ENCODE results near the gene NPR2.

NPR2 gene

GRCh38 chr9:35836595-35836994 is 45.2 kb downstream of the NPR2 start:
- no peak overlapping the region for H3K27ac ChIP-seq (ENCODE audit: low read length)
- H3K4me1 ChIP-seq (ENCODE audit: insufficient read depth, low read length): no peaks in the 10 kb centered on the region
- H3K4me3 ChIP-seq (ENCODE audit: low read length): no peak overlapping the region
- no peaks in the 10 kb centered on the region for H3K27me3 ChIP-seq (ENCODE audit: insufficient read depth, low read length)
- H3K9ac ChIP-seq (ENCODE audit: low read depth, low read length): no peak overlapping the region
- H3K36me3 ChIP-seq (ENCODE audit: insufficient read depth, low read depth, low read length): no peaks in the 10 kb centered on the region
- H3K9me3 ChIP-seq (ENCODE audit: insufficient read depth, low read depth, low read length): no peaks in the 10 kb centered on the region

DNA sequence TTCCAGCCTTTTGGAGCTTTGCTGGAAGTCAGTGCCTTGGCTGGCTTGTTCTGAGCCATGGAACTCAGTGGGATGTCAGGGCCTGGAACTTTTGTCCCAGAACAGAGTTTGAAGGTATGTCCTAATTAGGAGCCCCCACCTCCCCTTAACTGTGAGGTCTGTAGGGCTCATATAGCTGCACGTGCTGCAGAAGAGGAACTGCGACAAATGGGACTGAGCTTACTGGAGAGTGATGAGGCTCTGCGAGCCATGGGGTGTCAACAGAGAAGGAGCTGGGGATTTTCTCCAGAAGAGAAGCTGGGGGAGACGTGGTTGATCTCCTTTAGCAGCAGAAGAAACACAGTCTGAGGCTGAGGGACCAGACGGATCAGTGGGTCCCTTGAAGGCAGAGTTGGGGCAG is 48.5 kb downstream of the NPR2 start:
- Histone ChIP-seq H3K4me3 (ENCODE audit: low read length) (no peak overlapping the region), H3K9me3 (ENCODE audit: insufficient read depth, low read depth, low read length) (no peaks in the 10 kb centered on the region), H3K9ac (ENCODE audit: low read depth, low read length) (no peak overlapping the region), H3K4me1 (ENCODE audit: insufficient read depth, low read length) (peaks cover 10% of the 10 kb centered on the region), H3K27ac (ENCODE audit: low read length) (no peak overlapping the region), H3K27me3 (ENCODE audit: insufficient read depth, low read length) (no peaks in the 10 kb centered on the region; the same call in 1 of the 2 replicates), H3K36me3 (ENCODE audit: insufficient read depth, low read depth, low read length) (no peaks in the 10 kb centered on the region)

- Histone ChIP-seq H3K36me3 (ENCODE audit: insufficient read depth, low read depth, low read length) (no peaks in the 10 kb centered on the region), H3K4me1 (ENCODE audit: insufficient read depth, low read length) (peaks cover 18% of the 10 kb centered on the region), H3K9me3 (ENCODE audit: insufficient read depth, low read depth, low read length) (no peaks in the 10 kb centered on the region), H3K27me3 (ENCODE audit: insufficient read depth, low read length) (peaks cover 10% of the 10 kb centered on the region; the same call in 1 of the 2 replicates), H3K9ac (ENCODE audit: low read depth, low read length) (no peak overlapping the region), H3K27ac (ENCODE audit: low read length) (no peak overlapping the region), H3K4me3 (ENCODE audit: low read length) (no peak overlapping the region)
These were observed 49.7 kb downstream of the NPR2 start for GRCh38 chr9:35840881-35841644.

DNA sequence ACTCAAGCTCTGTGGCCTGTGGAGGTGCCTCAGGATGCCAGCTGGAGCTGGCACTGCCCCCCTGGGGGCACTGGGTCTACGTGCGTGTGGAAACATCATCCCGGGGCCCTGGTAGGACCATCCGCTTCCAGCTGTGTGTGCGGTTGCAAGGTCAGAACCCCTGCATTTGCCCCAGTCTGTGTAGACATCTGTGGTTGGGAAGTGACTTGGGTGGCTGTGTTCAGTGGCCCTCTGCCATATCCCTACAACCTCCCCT is 50.2 kb downstream of the NPR2 start:
- Histone ChIP-seq H3K4me3 (ENCODE audit: low read length) (no peak overlapping the region), H3K9ac (ENCODE audit: low read depth, low read length) (no peak overlapping the region), H3K36me3 (ENCODE audit: insufficient read depth, low read depth, low read length) (no peaks in the 10 kb centered on the region), H3K9me3 (ENCODE audit: insufficient read depth, low read depth, low read length) (no peaks in the 10 kb centered on the region), H3K4me1 (ENCODE audit: insufficient read depth, low read length) (peaks cover 18% of the 10 kb centered on the region), H3K27me3 (ENCODE audit: insufficient read depth, low read length) (peaks cover 15% of the 10 kb centered on the region), H3K27ac (ENCODE audit: low read length) (no peak overlapping the region)

- Histone ChIP-seq H3K4me3 (ENCODE audit: low read length) (no peak overlapping the region), H3K36me3 (ENCODE audit: insufficient read depth, low read depth, low read length) (no peaks in the 10 kb centered on the region)
These were observed 50.8 kb downstream of the NPR2 start for GRCh38 chr9:35842020-35842745.

GRCh38 chr9:35842795-35843194 is 51.4 kb downstream of the NPR2 start:
- Histone ChIP-seq H3K4me3 (ENCODE audit: low read length) (no peak overlapping the region), H3K4me1 (ENCODE audit: insufficient read depth, low read length) (peaks cover 18% of the 10 kb centered on the region), H3K9ac (ENCODE audit: low read depth, low read length) (no peak overlapping the region), H3K36me3 (ENCODE audit: insufficient read depth, low read depth, low read length) (no peaks in the 10 kb centered on the region), H3K27me3 (ENCODE audit: insufficient read depth, low read length) (peaks cover 26% of the 10 kb centered on the region), H3K9me3 (ENCODE audit: insufficient read depth, low read depth, low read length) (no peaks in the 10 kb centered on the region), H3K27ac (ENCODE audit: low read length) (no peak overlapping the region)

More at GRCh38 chr9:35842020-35842745, 50.8 kb downstream of the NPR2 start:
- H3K9me3 ChIP-seq (ENCODE audit: insufficient read depth, low read depth, low read length): no peaks in the 10 kb centered on the region
- H3K27me3 ChIP-seq (ENCODE audit: insufficient read depth, low read length): peaks cover 21% of the 10 kb centered on the region
- H3K4me1 ChIP-seq (ENCODE audit: insufficient read depth, low read length): peaks cover 18% of the 10 kb centered on the region
- H3K27ac ChIP-seq (ENCODE audit: low read length): no peak overlapping the region
- H3K9ac ChIP-seq (ENCODE audit: low read depth, low read length): no peak overlapping the region

- no peak overlapping the region for H3K27ac ChIP-seq (ENCODE audit: low read length)
- H3K9ac ChIP-seq (ENCODE audit: low read depth, low read length): peak overlapping the region; percentile 47; the same call in 1 of the 2 replicates
- no peaks in the 10 kb centered on the region for H3K9me3 ChIP-seq (ENCODE audit: insufficient read depth, low read depth, low read length)
- H3K36me3 ChIP-seq (ENCODE audit: insufficient read depth, low read depth, low read length): no peaks in the 10 kb centered on the region
- H3K27me3 ChIP-seq (ENCODE audit: insufficient read depth, low read length): peaks cover 26% of the 10 kb centered on the region
- peaks cover 18% of the 10 kb centered on the region for H3K4me1 ChIP-seq (ENCODE audit: insufficient read depth, low read length)
- peak overlapping the region; percentile 76; the same call in 1 of the 2 replicates for H3K4me3 ChIP-seq (ENCODE audit: low read length)
These were observed 53.4 kb downstream of the NPR2 start for GRCh38 chr9:35844628-35845270.

GRCh38 chr9:35845824-35846771 is 54.7 kb downstream of the NPR2 start:
- Histone ChIP-seq H3K9ac (ENCODE audit: low read depth, low read length) (peak overlapping the region; percentile 47; the same call in 1 of the 2 replicates), H3K27ac (ENCODE audit: low read length) (no peak overlapping the region), H3K9me3 (ENCODE audit: insufficient read depth, low read depth, low read length) (no peaks in the 10 kb centered on the region), H3K36me3 (ENCODE audit: insufficient read depth, low read depth, low read length) (no peaks in the 10 kb centered on the region), H3K27me3 (ENCODE audit: insufficient read depth, low read length) (peaks cover 26% of the 10 kb centered on the region), H3K4me1 (ENCODE audit: insufficient read depth, low read length) (peaks cover 18% of the 10 kb centered on the region), H3K4me3 (ENCODE audit: low read length) (peak overlapping the region; percentile 76)

GRCh38 chr9:35847792-35848572 is 56.6 kb downstream of the NPR2 start:
- Histone ChIP-seq H3K4me3 (ENCODE audit: low read length) (no peak overlapping the region), H3K4me1 (ENCODE audit: insufficient read depth, low read length) (peaks cover 18% of the 10 kb centered on the region), H3K9me3 (ENCODE audit: insufficient read depth, low read depth, low read length) (no peaks in the 10 kb centered on the region), H3K9ac (ENCODE audit: low read depth, low read length) (no peak overlapping the region), H3K27me3 (ENCODE audit: insufficient read depth, low read length) (peaks cover 26% of the 10 kb centered on the region), H3K36me3 (ENCODE audit: insufficient read depth, low read depth, low read length) (no peaks in the 10 kb centered on the region), H3K27ac (ENCODE audit: low read length) (no peak overlapping the region)

GRCh38 chr9:35852267-35852815 is 61.0 kb downstream of the NPR2 start:
- Histone ChIP-seq H3K9ac (ENCODE audit: low read depth, low read length) (no peak overlapping the region), H3K27ac (ENCODE audit: low read length) (no peak overlapping the region), H3K9me3 (ENCODE audit: insufficient read depth, low read depth, low read length) (no peaks in the 10 kb centered on the region)

More at GRCh38 chr9:35852267-35852815, 61.0 kb downstream of the NPR2 start:
- no peak overlapping the region for H3K4me3 ChIP-seq (ENCODE audit: low read length)
- H3K4me1 ChIP-seq (ENCODE audit: insufficient read depth, low read length): no peaks in the 10 kb centered on the region
- peaks cover 4% of the 10 kb centered on the region; the same call in 1 of the 2 replicates for H3K27me3 ChIP-seq (ENCODE audit: insufficient read depth, low read length)
- H3K36me3 ChIP-seq (ENCODE audit: insufficient read depth, low read depth, low read length): no peaks in the 10 kb centered on the region
